NCI-H82 treated with DMSO at 0.1 percent for 48 hours (cell line): ENCODE results near the gene ZNF619.

ENCODE experiments used
- DNase-seq: peaks from one replicate; lab custom pipeline; 2025; ENCODE audit not compliant: unreplicated experiment; lab: John Stamatoyannopoulos, UW

The ZNF619 gene

DNA sequence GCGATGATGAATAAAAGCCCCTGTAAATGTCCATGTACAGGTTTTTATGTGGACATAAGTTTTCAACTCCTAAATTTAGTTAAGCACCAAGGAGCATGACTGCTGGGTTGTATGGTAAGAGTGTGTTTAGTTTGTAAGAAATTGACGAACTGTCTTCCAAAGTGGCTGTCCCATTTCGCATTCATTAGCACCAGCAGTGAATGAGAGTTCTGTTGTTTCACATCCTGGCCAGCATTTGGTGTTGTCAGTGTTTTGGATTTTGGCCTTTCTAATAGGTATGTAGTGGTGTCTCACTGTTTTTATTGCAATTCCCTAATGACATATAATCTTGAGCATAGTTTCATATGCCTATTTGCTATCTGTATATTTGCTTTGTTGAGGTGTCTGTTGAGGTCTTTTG lies 51.5 kb downstream of the ZNF619 start:
- no peak for DNase-seq

DNA sequence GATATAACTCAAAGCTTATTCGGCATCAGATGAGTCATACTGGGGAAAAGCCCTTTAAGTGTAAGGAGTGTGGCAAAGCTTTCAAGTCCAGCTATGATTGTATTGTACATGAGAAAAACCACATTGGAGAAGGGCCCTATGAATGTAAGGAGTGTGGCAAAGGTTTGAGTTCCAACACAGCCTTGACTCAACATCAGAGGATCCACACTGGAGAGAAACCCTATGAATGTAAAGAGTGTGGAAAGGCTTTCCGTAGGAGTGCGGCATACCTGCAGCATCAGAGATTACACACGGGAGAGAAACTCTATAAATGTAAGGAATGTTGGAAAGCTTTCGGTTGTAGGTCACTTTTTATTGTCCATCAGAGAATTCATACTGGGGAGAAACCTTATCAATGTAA lies 55.3 kb downstream of the ZNF619 start:
- DNase-seq: no peak

DNA sequence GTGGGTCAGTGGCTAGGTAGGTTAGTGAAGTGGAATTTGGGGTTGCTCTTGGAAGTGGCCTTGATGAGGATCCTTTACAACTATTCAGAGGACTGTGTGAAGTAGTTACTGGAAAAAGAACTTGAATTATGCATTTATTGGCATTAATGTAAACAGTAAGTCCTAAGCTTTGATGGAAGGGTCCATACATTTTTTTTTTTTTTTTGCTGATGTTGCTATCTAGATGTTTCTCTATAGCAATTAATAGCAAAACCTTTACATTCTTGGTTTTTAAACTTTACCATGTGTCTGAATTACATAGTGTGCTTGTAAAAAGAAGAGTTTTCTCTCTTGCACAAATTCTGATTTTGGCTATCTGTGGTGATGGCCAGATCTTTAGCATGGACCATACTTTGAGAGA lies 57.4 kb downstream of the ZNF619 start:
- DNase-seq: no peak
